GM12878 (cell line): ENCODE data around the gene TRIB2. TPM values are rescaled to one million over a fixed set of nuclear protein-coding genes. Genes with fewer than 3 reads are reported as not detected.

Source experiments
- ATAC-seq: fragments of 200-7000 bp; cut with Tn5 transposase; 3 replicates; pipeline ENCODE4 v1.9.1; 2020; ENCODE audit warnings: mild to moderate bottlenecking, moderate library complexity
- BruUV-seq: library from RNA; stranded (reverse); fragments of 400-500 nt; replicated peaks from 2 replicates; lab custom pipeline; 2021; lab: Mats Ljungman, UMichigan
- CTCF ChIA-PET: fragments of 300-600 bp; sonication (Branson Sonifier 250); formaldehyde crosslinking; extraction: SDS; loops from one replicate; lab custom pipeline; 2021; ENCODE audit warnings: inconsistent platforms; lab: Yijun Ruan, JAX
- POLR2A ChIA-PET: fragments of 350-600 bp; formaldehyde crosslinking; extraction: SDS; loops from one replicate; lab custom pipeline; 2021; ENCODE audit warnings: inconsistent platforms; lab: Charles Lee
- RAD21 ChIA-PET: fragments of 300-600 bp; sonication (Branson Sonifier 250); formaldehyde crosslinking; loops from one replicate; lab custom pipeline; 2023; ENCODE audit warnings: antibody characterized with exemption; ENCODE audit not compliant: unreplicated experiment; lab: Charles Lee
- SMC1A ChIA-PET: fragments of 300-600 bp; sonication (Branson Sonifier 250); formaldehyde crosslinking; loops from one replicate; lab custom pipeline; 2023; ENCODE audit not compliant: unreplicated experiment, uncharacterized antibody; lab: Charles Lee
- DNase-seq: peaks from one replicate; pipeline ENCODE4 v3.0.0-alpha.2; 2011; ENCODE audit warnings: low read depth, low spot score
- FAIRE-seq: peaks from 3 replicates; lab custom pipeline; 2011; peaks lifted over from hg19 to GRCh38; lab: Jason Lieb, UNC
- H2AFZ ChIP-seq: 2 replicates; pipeline ENCODE4 v1.6.0; 2011; ENCODE audit warnings: low read depth, low read length, control low read depth; ENCODE audit not compliant: control insufficient read depth
- H3K27ac ChIP-seq: 2 replicates; pipeline ENCODE4 v1.5.1; 2011; ENCODE audit warnings: control low read depth; ENCODE audit not compliant: control insufficient read depth, insufficient read depth
- H3K27me3 ChIP-seq, 2 experiments: replicated peaks in 1 of 2; 2 replicates each; pipeline versions ENCODE4 v1.6.0 to v1.6.1; 2011; ENCODE audit warnings: low read length in 1 of 2; ENCODE audit not compliant: control insufficient read depth in 2 of 2, insufficient read depth in 2 of 2
- H3K36me3 ChIP-seq, 2 experiments: 2 replicates each; pipeline ENCODE4 v1.5.1; 2011; ENCODE audit warnings: low read length in 1 of 2; ENCODE audit not compliant: control insufficient read depth in 2 of 2, insufficient read depth in 2 of 2
- H3K4me1 ChIP-seq: 2 replicates; pipeline ENCODE4 v1.6.1; 2011; ENCODE audit warnings: mild to moderate bottlenecking, low read length, moderate library complexity, mixed read lengths; ENCODE audit not compliant: control insufficient read depth, insufficient read depth
- H3K4me2 ChIP-seq: 2 replicates; pipeline ENCODE4 v1.6.0; 2011; ENCODE audit warnings: control low read depth; ENCODE audit not compliant: control insufficient read depth, insufficient read depth
- H3K4me3 ChIP-seq: fragments of 200-600 bp; sonication (generic); 2 replicates; pipeline ENCODE4 v1.5.1; 2016
- H3K79me2 ChIP-seq: 2 replicates; pipeline ENCODE4 v1.6.0; 2011; ENCODE audit warnings: low read length; ENCODE audit not compliant: control insufficient read depth, insufficient read depth
- H3K9ac ChIP-seq: 2 replicates; pipeline ENCODE4 v1.8.0; 2011; ENCODE audit warnings: low read length, control low read depth, mixed read lengths; ENCODE audit not compliant: control insufficient read depth, insufficient read depth
- H3K9me3 ChIP-seq: replicated peaks from 3 replicates; pipeline ENCODE4 v1.5.1; 2011; ENCODE audit warnings: mild to moderate bottlenecking, low read length; ENCODE audit not compliant: control insufficient read depth, insufficient read depth
- H4K20me1 ChIP-seq: 2 replicates; pipeline ENCODE4 v1.6.0; 2011; ENCODE audit not compliant: control insufficient read depth, insufficient read depth
- CHD4 ChIP-seq: fragments of 200-600 bp; sonication (generic); IDR thresholded peaks from 2 replicates; pipeline ENCODE4 v1.6.1; 2016; ENCODE audit warnings: mild to moderate bottlenecking
- EP300 ChIP-seq, 2 experiments: fragments of 150-350 bp in 1 of 2; IDR thresholded peaks; 2 replicates each; pipeline ENCODE4 v1.6.1; 2011 to 2012; ENCODE audit warnings: low read depth in 2 of 2, low read length in 2 of 2, borderline replicate concordance in 1 of 2, improper control_type of control experiment in 1 of 2, inconsistent platforms in 1 of 2; ENCODE audit not compliant: control insufficient read depth in 1 of 2
- MEF2B ChIP-seq: fragments of 450-650 bp; IDR thresholded peaks from 2 replicates; pipeline ENCODE4 v1.6.1; 2018; ENCODE audit warnings: mild to moderate bottlenecking, moderate library complexity; ENCODE audit not compliant: partially characterized antibody, poor library complexity, severe bottlenecking
- MXI1 ChIP-seq: fragments of 150-350 bp; IDR thresholded peaks from 2 replicates; pipeline ENCODE4 v1.6.1; 2011; ENCODE audit warnings: low read depth, mild to moderate bottlenecking, inconsistent platforms, low read length, improper control_type of control experiment
- NFIC ChIP-seq: IDR thresholded peaks from 2 replicates; pipeline ENCODE4 v1.6.1; 2012; ENCODE audit warnings: low read depth, mild to moderate bottlenecking, inconsistent platforms, low read length, moderate library complexity
- PAX8 ChIP-seq: fragments of 450-650 bp; IDR thresholded peaks from 2 replicates; pipeline ENCODE4 v1.6.1; 2017; ENCODE audit warnings: mild to moderate bottlenecking, moderate library complexity
- POLR2AphosphoS2 ChIP-seq: IDR thresholded peaks from 2 replicates; pipeline ENCODE4 v1.6.1; 2011; ENCODE audit warnings: low read depth, mild to moderate bottlenecking, low read length, improper control_type of control experiment, moderate library complexity
- ZBTB40 ChIP-seq: fragments of 450-650 bp; IDR thresholded peaks from 2 replicates; pipeline ENCODE4 v1.6.1; 2016; ENCODE audit warnings: mild to moderate bottlenecking, moderate library complexity, borderline replicate concordance
- WGBS: methylation state at CpG from one replicate; pipeline ENCODE4 v1.1.6; 2016; ENCODE audit warnings: low lambda C conversion rate; ENCODE audit not compliant: insufficient replicate concordance, insufficient coverage; ENCODE audit errors: missing lambda C conversion rate; 5-methylcytosine and 5-hydroxymethylcytosine counted together
- in situ Hi-C: fragments of 300-500 bp; cut with MboI; formaldehyde crosslinking; loops from 9 replicates; pipeline ENCODE4 v1.14.3; 2018; ENCODE audit warnings: mixed read lengths
- intact Hi-C: fragments of 100-400 bp; cut with micrococcal nuclease; formaldehyde crosslinking; loops from one replicate; pipeline ENCODE4 v1.14.2; 2022; ENCODE audit not compliant: unreplicated experiment
- polyA plus RNA-seq, 11 experiments: library from polyadenylated mRNA; depleted of rRNA in 4 of 11; unstranded in 6 of 11; stranded (reverse) in 5 of 11; fragments of >200 nt; fragmentation: Nextera tagmentation in 4 of 11; fragmentation: Illumina TruSeq in 1 of 11; extraction: Ambion mirVana in 4 of 11; extraction: Trizol in 1 of 11; gene quantifications; 1 replicate in 1 of 11; 2 replicates in 10 of 11; pipeline versions ENCODE4 v1.2.1 to v1.2.3, GENCODE V29; 2011 to 2016; ENCODE audit warnings: inconsistent platforms in 2 of 11, missing spikeins in 2 of 11, low read depth in 1 of 11
- total RNA-seq, 4 experiments: library from RNA; depleted of rRNA in 3 of 4; stranded (reverse); fragments of >200 nt in 3 of 4; fragmentation: Illumina TruSeq in 1 of 4; extraction: Trizol in 1 of 4; gene quantifications; 2 replicates each; pipeline versions ENCODE4 v1.2.1 to v1.2.3, GENCODE V29; 2013 to 2021
- TF ChIP-seq, protein P1 (sequence below): fragments of 450-650 bp; formaldehyde crosslinking; IDR thresholded peaks from 2 replicates; pipeline ENCODE4 v1.4.0; 2022; ENCODE audit warnings: mild to moderate bottlenecking, moderate library complexity

The TRIB2 gene
- total and polyA plus RNA-seq, 10 of the 15 experiments (the other 5 are each of a cell fraction or from before 2014, with no cell fraction given) = 1.6 to 9.2 (median 5.2) TPM

DNA sequence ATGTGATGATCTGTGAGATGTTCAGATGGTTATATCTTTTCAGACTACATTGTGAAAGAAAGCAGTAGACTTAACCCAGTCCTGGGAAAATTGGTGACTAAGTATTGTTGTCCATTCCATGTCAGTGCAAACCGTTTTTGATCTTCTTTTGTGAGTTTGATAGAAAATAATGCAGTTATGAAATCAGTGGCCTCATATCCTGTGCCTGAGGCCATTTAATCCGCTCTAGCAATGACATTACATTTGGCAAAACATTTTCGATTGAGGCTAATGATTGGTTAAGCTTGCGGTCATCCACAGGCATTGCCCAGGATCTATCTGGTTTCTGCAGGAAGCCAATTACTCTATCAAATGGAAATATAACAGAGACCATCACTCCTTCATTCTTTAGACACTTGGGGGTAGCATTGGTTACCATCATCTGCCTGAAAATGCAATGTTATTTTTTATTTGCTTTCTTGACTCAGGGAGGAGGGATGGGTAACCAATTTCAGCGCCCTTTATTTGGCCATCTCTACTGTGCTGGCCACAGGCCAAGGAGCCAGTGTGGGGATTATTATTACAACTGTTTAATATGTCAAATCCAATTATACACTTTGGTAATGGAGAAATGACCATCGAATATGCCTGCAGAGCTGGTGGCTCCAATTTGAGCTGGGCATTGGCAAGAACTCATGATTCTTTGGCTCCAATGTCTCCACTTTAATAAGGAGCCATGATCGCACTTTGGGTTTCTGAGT, 33.6 kb downstream of the TRIB2 start:
- no TSS peak for BruUV-seq
- Histone ChIP-seq H3K9ac (no peak overlapping the region), H3K27ac (no peak overlapping the region), H3K27me3 (no peaks in the 10 kb centered on the region), H4K20me1 (no peaks in the 10 kb centered on the region), H3K36me3 (no peaks in the 10 kb centered on the region), H2AFZ (no peak overlapping the region), H3K4me2 (no peak overlapping the region), H3K9me3 (no peaks in the 10 kb centered on the region), H3K79me2 (no peaks in the 10 kb centered on the region), H3K4me1 (no peaks in the 10 kb centered on the region), H3K4me3 (no peak overlapping the region)
- WGBS = 41% methylated on average over 7 of the region's 7 CpGs
- no peak for FAIRE-seq
- no peak for ATAC-seq
- ChIA-PET SMC1A (no interaction called here), CTCF (no interaction called here), RAD21 (no interaction called here), POLR2A (no interaction called here)
- intact Hi-C loops (no loop called here), in situ Hi-C loops (no loop called here)
- no peak for DNase-seq
- no peak for TF ChIP-seq CHD4
- no peak for TF ChIP-seq PAX8
- TF ChIP-seq EP300 (IDR thresholded peaks at IDR 0.05; ENCODE audit: borderline replicate concordance in 1 of 2, control insufficient read depth in 1 of 2, low read depth in 2 of 2, low read length in 2 of 2) = no peak
- TF ChIP-seq POLR2AphosphoS2 = no peak
- TF ChIP-seq ZBTB40 = no peak
- TF ChIP-seq, protein P1, sequence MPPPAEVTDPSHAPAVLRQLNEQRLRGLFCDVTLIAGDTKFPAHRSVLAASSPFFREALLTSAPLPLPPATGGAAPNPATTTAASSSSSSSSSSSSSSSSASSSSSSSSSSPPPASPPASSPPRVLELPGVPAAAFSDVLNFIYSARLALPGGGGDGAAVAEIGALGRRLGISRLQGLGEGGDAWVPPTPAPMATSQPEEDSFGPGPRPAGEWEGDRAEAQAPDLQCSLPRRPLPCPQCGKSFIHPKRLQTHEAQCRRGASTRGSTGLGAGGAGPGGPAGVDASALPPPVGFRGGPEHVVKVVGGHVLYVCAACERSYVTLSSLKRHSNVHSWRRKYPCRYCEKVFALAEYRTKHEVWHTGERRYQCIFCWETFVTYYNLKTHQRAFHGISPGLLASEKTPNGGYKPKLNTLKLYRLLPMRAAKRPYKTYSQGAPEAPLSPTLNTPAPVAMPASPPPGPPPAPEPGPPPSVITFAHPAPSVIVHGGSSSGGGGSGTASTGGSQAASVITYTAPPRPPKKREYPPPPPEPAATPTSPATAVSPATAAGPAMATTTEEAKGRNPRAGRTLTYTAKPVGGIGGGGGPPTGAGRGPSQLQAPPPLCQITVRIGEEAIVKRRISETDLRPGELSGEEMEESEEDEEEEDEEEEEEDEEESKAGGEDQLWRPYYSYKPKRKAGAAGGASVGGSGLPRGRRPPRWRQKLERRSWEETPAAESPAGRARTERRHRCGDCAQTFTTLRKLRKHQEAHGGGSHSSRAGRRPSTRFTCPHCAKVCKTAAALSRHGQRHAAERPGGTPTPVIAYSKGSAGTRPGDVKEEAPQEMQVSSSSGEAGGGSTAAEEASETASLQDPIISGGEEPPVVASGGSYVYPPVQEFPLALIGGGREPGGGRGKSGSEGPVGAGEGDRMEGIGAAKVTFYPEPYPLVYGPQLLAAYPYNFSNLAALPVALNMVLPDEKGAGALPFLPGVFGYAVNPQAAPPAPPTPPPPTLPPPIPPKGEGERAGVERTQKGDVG = no peak
- no peak for TF ChIP-seq MEF2B
- no peak for TF ChIP-seq MXI1
- no peak for TF ChIP-seq NFIC
